Sigmoid colon (tissue), 3 donors: Measurements from ENCODE around the gene TBX1.

Experiments
- CTCF ChIP-seq, 4 experiments: fragments of 450-650 bp in 3 of 4; fragments of 200-600 bp in 1 of 4; IDR thresholded peaks; one replicate each; pipeline ENCODE4 v1.5.1; 2016 to 2019; ENCODE audit warnings: antibody characterized with exemption in 4 of 4, mild to moderate bottlenecking in 3 of 4, moderate library complexity in 2 of 4
- POLR2A ChIP-seq, 2 donors: fragments of 450-650 bp; IDR thresholded peaks; one replicate each; pipeline ENCODE4 v1.6.1; 2016; ENCODE audit warnings: antibody characterized with exemption in 2 of 2, mild to moderate bottlenecking in 2 of 2, moderate library complexity in 2 of 2

GRCh38 chr22:19722178-19722981 is 38.2 kb upstream of the TBX1 start:
- TF ChIP-seq CTCF (IDR thresholded peaks at IDR 0.05) (no peak), POLR2A (IDR thresholded peaks at IDR 0.05) (no peak)
